ENCODE results near the gene TRAPPC12. TPM values are rescaled to one million over a fixed set of nuclear protein-coding genes. Genes with fewer than 3 reads are reported as not detected.
A peak's percentile ranks its signal among the peaks of the same experiment; 100 is the strongest.

The TRAPPC12 gene
- total RNA-seq (2021) (72.3 to 74.5 TPM (median 72.8 TPM) in 3 replicates), Bru-seq, nascent RNA (percentile 76 among the genes with signal in this experiment)
- long read RNA-seq, experiment 1, transcript TRAPPC12-201 (12 exons, 2,508 nt): major isoform, 50 of 137 reads
- long read RNA-seq, experiment 1, partial matches to known transcripts: 21 of 137 reads
- long read RNA-seq, experiment 1, other reads (novel, unspliced or antisense): 60 of 137 reads
- long read RNA-seq, experiment 2, transcript TRAPPC12-201 (12 exons, 2,508 nt): major isoform, 18 of 59 reads
- long read RNA-seq, experiment 2, partial matches to known transcripts: 18 of 59 reads
- long read RNA-seq, experiment 2, other reads (novel, unspliced or antisense): 22 of 59 reads
- long read RNA-seq, experiment 3: 0 reads

DNA sequence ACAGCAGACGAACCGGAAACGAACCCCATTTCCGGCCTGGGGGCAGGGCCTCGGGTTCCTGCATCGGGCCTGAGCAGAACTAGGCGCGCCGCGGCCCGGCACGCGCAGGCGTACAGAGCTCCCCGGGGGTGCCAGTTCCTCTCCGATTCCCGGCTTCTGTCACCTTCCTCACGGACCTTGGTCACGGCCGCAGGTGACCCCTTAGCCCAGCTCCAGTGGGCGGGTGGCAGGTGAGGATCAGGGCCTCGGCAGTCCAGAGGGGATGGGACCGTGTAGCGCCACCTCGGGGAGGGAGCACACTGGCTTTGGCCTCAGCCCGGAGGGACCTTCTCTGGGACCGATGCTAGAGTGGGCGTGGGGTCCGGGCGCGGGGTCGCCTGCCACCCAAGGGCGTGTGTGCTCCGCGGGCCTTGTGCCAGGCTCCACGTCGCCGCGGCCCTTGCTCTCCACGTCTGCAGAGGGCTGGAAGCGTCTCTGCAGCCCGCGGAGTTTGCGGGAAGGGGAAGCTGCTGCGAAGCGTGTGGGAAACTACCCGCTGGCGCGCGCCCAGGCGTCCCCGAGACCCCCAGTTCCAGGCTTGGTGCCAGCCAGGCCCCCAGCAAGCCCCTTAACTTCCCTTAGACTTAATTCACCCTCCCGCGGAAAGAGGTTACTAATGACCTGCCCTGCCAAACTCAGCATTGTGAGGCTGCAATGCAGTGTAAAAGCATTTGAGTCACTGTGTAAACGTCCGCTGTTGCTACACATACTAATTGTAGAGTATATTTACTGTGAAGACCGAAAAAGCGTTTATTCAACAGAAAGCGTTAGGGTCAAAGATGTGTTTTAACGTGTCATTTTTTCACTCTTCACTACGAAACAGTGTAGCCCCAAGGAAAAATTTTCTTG lies at the start of gene TRAPPC12:
Gene TRAPPC12 (plus strand): TSS at position 48 of the 888 bp plus-strand sequence. CDS start 7,930 bp downstream, outside the sequence.
- no peaks in the 10 kb centered on the region for H3K9me3 Mint-ChIP-seq
- CTCF ChIA-PET: interaction anchor here (0.6 to 1.4 kb wide), 5 partner anchors 14 to 77 kb away, joined by 3 to 4 read pairs (median 3); no protein-coding TSS in a partner anchor
- DNase-seq (ENCODE audit: low spot score) (peak; percentile 94), ATAC-seq (peak; percentile 83)
- POLR2A ChIA-PET: interaction anchor here (0.5 to 0.9 kb wide), 2 partner anchors 17 to 257 kb away, joined by 3 read pairs; no protein-coding TSS in a partner anchor
- peaks cover 26% of the 10 kb centered on the region for H3K4me1 Mint-ChIP-seq
- H3K36me3 Mint-ChIP-seq: peaks cover 14% of the 10 kb centered on the region
- no peaks in the 10 kb centered on the region for H3K27me3 Mint-ChIP-seq (ENCODE audit: low read depth)
- H3K4me3 Mint-ChIP-seq: peak within 1 kb of the TSS; percentile 95
- H3K27ac Mint-ChIP-seq: peak within 1 kb of the TSS; percentile 32; the same call in 1 of the 2 replicates
- peak; percentile 84 for TF ChIP-seq ETV6 (CRISPR knock-in tag; IDR thresholded peaks at IDR 0.05)
- TF ChIP-seq MLX (CRISPR knock-in tag; IDR thresholded peaks at IDR 0.05): peak; percentile 93
- TF ChIP-seq SMAD3 (CRISPR knock-in tag; IDR thresholded peaks at IDR 0.05; ENCODE audit: borderline replicate concordance): 0 out of 2 replicates have a peak, but pooled peaks have one; percentile 12
- TF ChIP-seq E2F1 (CRISPR knock-in tag; IDR thresholded peaks at IDR 0.05): no peak
- TF ChIP-seq, protein P1, sequence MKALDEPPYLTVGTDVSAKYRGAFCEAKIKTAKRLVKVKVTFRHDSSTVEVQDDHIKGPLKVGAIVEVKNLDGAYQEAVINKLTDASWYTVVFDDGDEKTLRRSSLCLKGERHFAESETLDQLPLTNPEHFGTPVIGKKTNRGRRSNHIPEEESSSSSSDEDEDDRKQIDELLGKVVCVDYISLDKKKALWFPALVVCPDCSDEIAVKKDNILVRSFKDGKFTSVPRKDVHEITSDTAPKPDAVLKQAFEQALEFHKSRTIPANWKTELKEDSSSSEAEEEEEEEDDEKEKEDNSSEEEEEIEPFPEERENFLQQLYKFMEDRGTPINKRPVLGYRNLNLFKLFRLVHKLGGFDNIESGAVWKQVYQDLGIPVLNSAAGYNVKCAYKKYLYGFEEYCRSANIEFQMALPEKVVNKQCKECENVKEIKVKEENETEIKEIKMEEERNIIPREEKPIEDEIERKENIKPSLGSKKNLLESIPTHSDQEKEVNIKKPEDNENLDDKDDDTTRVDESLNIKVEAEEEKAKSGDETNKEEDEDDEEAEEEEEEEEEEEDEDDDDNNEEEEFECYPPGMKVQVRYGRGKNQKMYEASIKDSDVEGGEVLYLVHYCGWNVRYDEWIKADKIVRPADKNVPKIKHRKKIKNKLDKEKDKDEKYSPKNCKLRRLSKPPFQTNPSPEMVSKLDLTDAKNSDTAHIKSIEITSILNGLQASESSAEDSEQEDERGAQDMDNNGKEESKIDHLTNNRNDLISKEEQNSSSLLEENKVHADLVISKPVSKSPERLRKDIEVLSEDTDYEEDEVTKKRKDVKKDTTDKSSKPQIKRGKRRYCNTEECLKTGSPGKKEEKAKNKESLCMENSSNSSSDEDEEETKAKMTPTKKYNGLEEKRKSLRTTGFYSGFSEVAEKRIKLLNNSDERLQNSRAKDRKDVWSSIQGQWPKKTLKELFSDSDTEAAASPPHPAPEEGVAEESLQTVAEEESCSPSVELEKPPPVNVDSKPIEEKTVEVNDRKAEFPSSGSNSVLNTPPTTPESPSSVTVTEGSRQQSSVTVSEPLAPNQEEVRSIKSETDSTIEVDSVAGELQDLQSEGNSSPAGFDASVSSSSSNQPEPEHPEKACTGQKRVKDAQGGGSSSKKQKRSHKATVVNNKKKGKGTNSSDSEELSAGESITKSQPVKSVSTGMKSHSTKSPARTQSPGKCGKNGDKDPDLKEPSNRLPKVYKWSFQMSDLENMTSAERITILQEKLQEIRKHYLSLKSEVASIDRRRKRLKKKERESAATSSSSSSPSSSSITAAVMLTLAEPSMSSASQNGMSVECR (CRISPR knock-in tag; IDR thresholded peaks at IDR 0.05; ENCODE audit: borderline replicate concordance): peak; percentile 97
- TF ChIP-seq SMAD4 (CRISPR knock-in tag; IDR thresholded peaks at IDR 0.05): 0 out of 2 replicates have a peak, but pooled peaks have one; percentile 32
- TF ChIP-seq, protein P2, sequence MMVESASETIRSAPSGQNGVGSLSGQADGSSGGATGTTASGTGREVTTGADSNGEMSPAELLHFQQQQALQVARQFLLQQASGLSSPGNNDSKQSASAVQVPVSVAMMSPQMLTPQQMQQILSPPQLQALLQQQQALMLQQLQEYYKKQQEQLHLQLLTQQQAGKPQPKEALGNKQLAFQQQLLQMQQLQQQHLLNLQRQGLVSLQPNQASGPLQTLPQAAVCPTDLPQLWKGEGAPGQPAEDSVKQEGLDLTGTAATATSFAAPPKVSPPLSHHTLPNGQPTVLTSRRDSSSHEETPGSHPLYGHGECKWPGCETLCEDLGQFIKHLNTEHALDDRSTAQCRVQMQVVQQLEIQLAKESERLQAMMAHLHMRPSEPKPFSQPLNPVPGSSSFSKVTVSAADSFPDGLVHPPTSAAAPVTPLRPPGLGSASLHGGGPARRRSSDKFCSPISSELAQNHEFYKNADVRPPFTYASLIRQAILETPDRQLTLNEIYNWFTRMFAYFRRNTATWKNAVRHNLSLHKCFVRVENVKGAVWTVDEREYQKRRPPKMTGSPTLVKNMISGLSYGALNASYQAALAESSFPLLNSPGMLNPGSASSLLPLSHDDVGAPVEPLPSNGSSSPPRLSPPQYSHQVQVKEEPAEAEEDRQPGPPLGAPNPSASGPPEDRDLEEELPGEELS (CRISPR knock-in tag; IDR thresholded peaks at IDR 0.05): peak; percentile 65
- TF ChIP-seq RELA (CRISPR knock-in tag; IDR thresholded peaks at IDR 0.05; ENCODE audit: borderline replicate concordance): peak; percentile 81; the same call in 1 of the 2 replicates
- TF ChIP-seq, protein P3, sequence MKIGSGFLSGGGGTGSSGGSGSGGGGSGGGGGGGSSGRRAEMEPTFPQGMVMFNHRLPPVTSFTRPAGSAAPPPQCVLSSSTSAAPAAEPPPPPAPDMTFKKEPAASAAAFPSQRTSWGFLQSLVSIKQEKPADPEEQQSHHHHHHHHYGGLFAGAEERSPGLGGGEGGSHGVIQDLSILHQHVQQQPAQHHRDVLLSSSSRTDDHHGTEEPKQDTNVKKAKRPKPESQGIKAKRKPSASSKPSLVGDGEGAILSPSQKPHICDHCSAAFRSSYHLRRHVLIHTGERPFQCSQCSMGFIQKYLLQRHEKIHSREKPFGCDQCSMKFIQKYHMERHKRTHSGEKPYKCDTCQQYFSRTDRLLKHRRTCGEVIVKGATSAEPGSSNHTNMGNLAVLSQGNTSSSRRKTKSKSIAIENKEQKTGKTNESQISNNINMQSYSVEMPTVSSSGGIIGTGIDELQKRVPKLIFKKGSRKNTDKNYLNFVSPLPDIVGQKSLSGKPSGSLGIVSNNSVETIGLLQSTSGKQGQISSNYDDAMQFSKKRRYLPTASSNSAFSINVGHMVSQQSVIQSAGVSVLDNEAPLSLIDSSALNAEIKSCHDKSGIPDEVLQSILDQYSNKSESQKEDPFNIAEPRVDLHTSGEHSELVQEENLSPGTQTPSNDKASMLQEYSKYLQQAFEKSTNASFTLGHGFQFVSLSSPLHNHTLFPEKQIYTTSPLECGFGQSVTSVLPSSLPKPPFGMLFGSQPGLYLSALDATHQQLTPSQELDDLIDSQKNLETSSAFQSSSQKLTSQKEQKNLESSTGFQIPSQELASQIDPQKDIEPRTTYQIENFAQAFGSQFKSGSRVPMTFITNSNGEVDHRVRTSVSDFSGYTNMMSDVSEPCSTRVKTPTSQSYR (CRISPR knock-in tag; IDR thresholded peaks at IDR 0.05): 0 out of 2 replicates have a peak, but pooled peaks have one; percentile 90
- no peak for TF ChIP-seq ZNF138 (CRISPR knock-in tag; conservative IDR thresholded peaks at IDR 0.05)
- TF ChIP-seq, protein P4, sequence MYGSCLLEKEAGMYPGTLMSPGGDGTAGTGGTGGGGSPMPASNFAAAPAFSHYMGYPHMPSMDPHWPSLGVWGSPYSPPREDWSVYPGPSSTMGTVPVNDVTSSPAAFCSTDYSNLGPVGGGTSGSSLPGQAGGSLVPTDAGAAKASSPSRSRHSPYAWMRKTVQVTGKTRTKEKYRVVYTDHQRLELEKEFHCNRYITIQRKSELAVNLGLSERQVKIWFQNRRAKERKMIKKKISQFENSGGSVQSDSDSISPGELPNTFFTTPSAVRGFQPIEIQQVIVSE (CRISPR knock-in tag; IDR thresholded peaks at IDR 0.05; ENCODE audit: borderline replicate concordance): no peak
- peak; percentile 79; the same call in 1 of the 2 replicates for TF ChIP-seq TCF7 (CRISPR knock-in tag; IDR thresholded peaks at IDR 0.05; ENCODE audit: low read depth)
- no peak for TF ChIP-seq GRHL2 (CRISPR knock-in tag; IDR thresholded peaks at IDR 0.05; ENCODE audit: insufficient replicate concordance, severe bottlenecking)
- 0 out of 2 replicates have a peak, but pooled peaks have one; percentile 27 for TF ChIP-seq USF2 (CRISPR knock-in tag; IDR thresholded peaks at IDR 0.05)
- TF ChIP-seq PREB (CRISPR knock-in tag; IDR thresholded peaks at IDR 0.05; ENCODE audit: borderline replicate concordance): 0 out of 2 replicates have a peak, but pooled peaks have one; percentile 13
- TF ChIP-seq GABPB1 (CRISPR knock-in tag; IDR thresholded peaks at IDR 0.05): peak; percentile 85
- TF ChIP-seq FOXK1 (CRISPR knock-in tag; IDR thresholded peaks at IDR 0.05): peak; percentile 55; the same call in 1 of the 2 replicates
- no peak for TF ChIP-seq OVOL2 (CRISPR knock-in tag; IDR thresholded peaks at IDR 0.05; ENCODE audit: borderline replicate concordance)
